Stomach (tissue), 4 donors: ENCODE data around the gene HRCT1.

ENCODE experiments used
- EP300 ChIP-seq: sonication (generic); formaldehyde crosslinking; IDR thresholded peaks from one replicate; pipeline ENCODE4 v1.6.1; 2017; ENCODE audit warnings: antibody characterized with exemption
- POLR2A ChIP-seq, 4 donors: fragments of 450-650 bp; IDR thresholded peaks; one replicate each; pipeline ENCODE4 v1.6.1; 2016; ENCODE audit warnings: antibody characterized with exemption in 4 of 4, control low read depth in 2 of 4, mild to moderate bottlenecking in 1 of 4, moderate library complexity in 1 of 4
- TF ChIP-seq, protein P1 (sequence below), 7 experiments: fragments of 450-650 bp in 4 of 7; fragments of 200-600 bp in 3 of 7; sonication (generic) in 3 of 7; IDR thresholded peaks; one replicate each; pipeline ENCODE4 v1.5.1; 2016 to 2019; ENCODE audit warnings: antibody characterized with exemption in 7 of 7, control low read depth in 2 of 7, mild to moderate bottlenecking in 1 of 7

DNA sequence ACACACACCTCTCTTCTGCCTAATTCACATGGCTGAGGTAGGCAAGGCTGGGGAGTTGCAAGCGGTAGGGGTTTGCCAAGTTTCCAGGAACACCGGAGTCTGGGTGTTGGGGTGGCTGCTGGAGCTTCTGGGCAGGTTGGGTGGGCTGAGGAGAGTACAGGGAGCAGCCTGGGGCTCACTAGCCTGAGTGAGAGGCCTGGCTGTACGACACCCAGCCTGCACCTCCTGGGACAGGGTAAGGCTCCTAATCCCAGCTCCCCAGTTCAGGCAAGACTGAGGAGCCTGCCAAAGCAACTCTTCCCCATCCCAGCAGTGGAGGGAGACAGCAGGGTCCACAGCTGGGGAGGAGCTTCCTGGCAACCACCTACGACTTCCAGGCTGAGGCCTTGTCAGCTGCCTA, 11.3 kb downstream of the HRCT1 start:
- TF ChIP-seq, protein P1, sequence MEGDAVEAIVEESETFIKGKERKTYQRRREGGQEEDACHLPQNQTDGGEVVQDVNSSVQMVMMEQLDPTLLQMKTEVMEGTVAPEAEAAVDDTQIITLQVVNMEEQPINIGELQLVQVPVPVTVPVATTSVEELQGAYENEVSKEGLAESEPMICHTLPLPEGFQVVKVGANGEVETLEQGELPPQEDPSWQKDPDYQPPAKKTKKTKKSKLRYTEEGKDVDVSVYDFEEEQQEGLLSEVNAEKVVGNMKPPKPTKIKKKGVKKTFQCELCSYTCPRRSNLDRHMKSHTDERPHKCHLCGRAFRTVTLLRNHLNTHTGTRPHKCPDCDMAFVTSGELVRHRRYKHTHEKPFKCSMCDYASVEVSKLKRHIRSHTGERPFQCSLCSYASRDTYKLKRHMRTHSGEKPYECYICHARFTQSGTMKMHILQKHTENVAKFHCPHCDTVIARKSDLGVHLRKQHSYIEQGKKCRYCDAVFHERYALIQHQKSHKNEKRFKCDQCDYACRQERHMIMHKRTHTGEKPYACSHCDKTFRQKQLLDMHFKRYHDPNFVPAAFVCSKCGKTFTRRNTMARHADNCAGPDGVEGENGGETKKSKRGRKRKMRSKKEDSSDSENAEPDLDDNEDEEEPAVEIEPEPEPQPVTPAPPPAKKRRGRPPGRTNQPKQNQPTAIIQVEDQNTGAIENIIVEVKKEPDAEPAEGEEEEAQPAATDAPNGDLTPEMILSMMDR (IDR thresholded peaks at IDR 0.05) = no peak
- TF ChIP-seq POLR2A (IDR thresholded peaks at IDR 0.05) (no peak), EP300 (no peak)
